Stimulated activated CD4-positive, alpha-beta T cell treated with anti-CD3 and anti-CD28 coated beads, Interleukin-4, amount 100 ng/mL, for 24 hours (primary cell): ENCODE results near the gene ADCY7.
"Not testable (repeated sequence)": the region's sequence is repeated elsewhere in the genome, so short reads cannot be mapped to it uniquely, and the experiment has no call there.

Experiments used
- DNase-seq: peaks from one replicate; pipeline ENCODE4 v3.0.0-alpha.2; 2020

ADCY7 gene

DNA sequence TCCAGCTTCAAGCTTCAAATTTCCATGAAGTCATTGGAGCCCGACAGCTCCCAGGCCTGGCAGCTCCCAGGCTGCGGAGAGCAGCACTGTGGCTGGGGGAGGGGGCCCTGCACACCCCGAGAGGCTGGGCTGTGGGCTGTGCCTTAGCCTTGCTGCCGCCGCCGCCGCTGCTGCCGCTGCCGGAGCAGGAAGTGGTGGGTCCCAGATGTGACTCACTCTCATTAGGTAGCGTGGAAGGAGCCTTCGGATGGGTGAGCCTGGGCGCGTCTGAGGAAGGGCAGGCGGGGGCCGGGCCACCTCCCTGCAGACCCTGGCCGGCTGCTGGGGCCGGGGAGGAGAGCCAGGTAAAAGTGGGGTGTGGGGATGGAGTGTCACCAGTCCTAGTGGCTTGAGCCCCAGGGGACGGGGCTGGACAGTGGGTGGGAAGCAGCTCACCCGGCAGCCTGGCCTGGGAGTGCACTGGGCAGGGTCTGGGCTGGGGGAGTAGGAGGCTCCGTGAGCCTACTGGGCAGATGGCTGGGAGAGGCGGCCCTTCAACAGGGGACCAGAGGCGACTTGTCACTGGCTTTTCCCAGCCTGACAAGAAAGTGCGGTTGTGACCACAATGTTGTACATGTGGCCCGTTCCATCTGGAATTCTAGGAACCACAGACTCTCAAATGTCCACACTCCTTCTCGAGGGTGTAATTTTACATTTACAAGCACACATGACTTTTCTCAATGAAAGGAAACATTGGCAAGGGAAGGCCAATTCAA, at the start of gene ADCY7:
Gene ADCY7 (plus strand): TSS at position 215 of the 755 bp plus-strand sequence. CDS start 21,629 bp downstream, outside the sequence.
- DNase-seq, result peak; percentile 87

DNA sequence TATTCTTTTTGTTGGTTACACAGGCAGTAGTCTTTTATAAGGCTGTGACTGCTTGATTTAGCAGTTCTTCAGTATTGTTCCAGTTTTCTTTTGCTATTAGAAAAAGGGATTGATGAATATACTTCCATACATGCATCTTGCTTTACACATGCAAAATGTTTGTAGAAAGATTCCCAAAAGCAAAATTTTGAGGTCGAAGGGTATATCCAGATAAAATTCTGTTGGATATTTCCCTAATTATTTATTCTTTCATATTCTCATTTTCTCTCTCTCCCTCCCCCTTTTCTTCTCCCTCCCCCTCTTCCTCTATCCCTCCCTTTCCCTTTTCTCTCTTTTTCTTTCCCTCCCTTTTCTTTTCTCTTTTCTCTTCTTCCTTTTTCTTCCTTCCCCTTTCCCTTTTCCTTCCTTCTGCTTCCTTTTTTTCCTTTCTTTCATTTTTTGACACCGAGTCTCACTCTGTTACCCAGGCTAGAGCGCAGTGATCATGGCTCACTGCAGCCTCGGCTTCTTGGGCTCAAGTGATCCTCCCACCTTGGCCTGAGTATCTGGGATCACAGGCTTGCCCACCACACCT, 46.9 kb upstream of the ADCY7 start:
- DNase-seq, result no peak

DNA sequence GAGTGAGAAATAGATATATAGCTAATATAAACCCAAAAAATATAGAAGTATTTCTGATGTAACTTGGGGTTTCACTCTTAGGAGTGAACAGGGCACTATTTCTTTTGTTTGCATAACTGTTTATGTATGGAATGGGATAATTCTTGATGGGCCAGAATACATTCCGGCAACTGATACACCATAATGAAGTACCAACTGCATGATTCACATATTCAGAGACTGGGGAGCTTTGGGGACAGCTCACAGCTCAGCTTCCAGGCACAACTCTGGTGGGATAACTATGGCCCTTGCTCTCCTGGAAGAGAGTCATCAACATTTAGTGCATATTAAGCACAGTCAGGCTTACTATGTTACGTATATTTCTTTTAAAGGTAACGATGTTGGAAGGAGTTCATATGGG, 42.1 kb upstream of the ADCY7 start:
- no peak for DNase-seq

DNA sequence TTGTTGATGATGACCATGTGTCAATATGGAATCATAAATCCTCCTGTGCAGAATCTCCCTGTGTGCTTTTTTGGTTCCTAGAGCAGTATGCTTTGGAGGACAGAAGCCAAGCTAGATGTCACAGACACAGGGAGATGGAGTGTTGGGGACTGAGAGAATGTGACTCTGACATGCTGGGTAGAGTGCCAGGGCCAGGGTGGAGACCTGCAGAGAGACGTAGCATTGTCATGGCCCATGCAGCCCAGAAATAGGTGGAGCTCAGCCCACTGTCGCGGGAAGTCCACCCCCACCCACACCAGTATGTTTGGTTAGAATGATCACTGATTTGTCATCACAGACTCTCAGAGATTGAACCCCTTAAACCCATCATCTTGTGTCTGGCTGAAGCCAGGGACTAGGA, 39.2 kb upstream of the ADCY7 start:
- DNase-seq, result no peak

DNA sequence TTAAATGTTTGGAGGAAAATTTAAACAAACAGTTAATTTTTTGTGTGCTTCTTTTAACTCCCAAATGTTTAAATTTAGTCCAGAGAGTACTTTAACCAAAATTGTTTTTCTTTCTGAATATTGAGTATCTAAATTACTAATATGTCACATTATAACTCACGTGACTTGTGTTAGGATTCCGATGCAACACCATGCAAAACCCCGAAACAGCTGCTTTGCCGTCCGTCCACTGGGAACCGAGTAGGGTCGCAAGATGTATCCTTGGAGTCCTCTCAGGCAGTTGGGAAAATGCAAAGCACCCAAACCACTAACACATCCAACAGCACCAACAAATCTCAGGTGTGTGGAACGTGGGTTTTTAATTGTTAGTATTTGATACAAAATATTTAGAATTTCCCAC, 38.7 kb upstream of the ADCY7 start:
- no peak for DNase-seq

DNA sequence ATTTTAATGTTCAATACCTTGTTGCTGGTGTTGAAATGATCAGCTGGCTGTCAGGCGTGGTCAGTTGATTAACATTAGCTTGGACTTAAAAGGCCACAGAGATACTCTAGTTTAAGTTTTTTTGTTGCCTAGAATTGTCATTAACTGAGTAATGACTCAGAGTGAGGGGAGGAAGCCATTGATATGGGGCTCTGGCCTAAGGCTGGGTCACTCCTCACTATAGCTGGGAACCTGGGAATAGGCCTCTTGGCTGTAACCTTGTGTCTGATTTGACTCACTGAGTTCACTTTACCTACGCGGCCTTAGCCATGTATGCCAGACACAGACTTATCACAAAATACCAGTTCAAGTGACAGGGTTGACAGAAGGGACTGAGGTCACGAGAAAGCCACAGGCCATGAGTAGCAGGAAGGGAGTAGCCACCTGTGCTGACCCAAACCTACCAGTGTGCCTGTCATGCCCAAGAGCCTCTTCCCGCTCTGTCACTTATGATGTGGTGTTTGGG, 37.9 kb upstream of the ADCY7 start:
- no peak for DNase-seq

DNA sequence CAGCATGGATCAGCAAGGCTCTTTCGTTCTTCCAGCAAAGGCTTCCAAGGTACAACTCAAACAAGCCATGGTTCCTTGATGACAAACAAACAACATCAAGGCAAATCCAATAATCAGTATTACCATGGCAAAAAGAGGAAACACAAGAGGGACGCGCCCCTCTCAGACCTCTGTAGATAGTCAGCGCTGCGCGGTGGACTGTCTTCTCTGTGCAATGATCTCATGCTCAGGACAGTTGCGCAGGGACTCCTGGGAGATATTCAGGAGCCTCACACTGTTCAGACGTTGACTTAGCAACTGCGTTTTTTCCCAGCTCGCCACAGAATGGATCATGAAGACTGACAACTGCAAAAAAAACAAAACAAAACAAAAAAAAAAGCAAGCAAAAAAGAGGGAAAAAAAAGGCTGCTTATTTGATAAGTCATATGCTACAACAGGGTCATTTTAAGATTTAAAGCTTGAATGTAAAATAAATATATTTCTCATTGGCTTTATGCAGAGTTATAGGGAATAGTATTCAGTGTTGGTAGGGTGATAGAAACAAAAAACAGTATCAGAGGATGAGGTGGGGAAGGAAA, 37.1 kb upstream of the ADCY7 start:
- DNase-seq, result no peak

DNA sequence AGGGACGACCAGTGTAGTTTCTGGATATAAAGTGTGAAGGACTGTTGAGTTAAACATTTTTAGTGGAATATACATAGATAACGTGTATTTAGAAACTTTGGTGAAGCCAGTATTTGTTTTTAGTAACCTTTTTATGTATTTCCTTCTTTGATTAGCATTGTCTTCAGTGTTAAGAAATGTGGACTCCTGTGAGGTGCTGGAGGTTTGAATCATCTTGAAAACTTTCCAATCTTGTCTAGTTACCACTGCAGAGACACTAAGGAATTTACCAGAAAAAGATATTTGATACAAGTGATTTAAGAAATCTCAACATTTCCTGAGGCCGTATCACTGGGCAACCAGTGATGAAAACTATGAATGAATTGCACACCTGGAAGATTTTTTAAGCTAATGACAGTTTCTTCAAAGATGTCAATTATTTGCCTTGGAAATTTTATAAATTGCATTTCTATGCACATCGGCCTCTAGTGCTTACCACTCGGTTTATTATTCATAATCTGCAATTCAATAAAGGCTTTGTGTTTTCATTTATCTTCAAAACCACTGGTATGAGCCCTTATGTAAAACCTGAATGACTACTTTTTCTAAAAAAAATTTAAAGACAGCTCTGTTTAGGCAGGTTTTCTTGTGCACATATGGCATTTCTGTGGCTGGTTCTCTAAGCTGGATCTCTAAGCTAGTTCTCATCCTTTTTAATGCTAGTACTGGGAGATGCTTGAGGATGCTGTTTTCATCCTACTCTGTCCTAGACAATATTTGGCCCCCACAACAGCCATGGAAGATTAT, 31.4 kb upstream of the ADCY7 start:
- DNase-seq, result no peak

DNA sequence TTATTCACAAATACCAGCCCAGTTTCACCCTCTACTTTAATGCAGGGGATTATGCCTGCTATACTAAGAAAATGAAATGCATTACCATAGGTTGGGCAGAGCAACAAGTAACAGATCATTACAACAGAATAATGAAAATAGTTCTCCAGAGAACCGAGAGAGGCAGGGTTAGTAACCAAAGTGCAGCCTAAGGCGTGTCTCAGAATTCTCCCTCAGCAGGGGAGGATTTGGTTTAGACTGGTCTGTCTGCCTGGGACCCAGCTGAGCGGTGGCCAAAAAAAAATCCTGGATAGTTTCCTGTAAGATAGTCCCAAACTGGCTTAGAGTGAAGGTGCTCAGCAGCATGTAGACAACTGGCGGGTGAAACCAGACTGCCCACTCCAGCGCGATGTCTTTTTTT, 30.8 kb upstream of the ADCY7 start:
- no peak for DNase-seq

DNA sequence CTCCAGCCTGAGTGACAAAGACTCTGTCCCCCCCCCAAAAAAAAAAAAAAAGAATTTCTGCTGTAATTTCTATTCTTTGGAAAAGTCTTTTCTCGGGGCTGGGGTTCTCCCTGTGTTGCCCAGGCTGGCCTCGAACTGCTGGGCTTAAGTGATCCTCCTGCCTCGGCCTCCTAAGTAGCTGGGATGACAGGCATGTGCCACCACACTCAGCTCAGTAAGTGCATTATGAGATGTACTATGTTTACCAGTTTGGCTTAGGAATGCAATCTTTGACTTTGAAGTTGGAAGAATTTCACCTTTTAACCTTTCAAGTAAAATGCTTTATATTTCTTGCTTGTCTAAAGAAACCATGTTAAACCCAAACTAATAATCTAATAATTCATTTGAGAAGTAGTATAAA, 28.0 kb upstream of the ADCY7 start:
- no peak for DNase-seq

DNA sequence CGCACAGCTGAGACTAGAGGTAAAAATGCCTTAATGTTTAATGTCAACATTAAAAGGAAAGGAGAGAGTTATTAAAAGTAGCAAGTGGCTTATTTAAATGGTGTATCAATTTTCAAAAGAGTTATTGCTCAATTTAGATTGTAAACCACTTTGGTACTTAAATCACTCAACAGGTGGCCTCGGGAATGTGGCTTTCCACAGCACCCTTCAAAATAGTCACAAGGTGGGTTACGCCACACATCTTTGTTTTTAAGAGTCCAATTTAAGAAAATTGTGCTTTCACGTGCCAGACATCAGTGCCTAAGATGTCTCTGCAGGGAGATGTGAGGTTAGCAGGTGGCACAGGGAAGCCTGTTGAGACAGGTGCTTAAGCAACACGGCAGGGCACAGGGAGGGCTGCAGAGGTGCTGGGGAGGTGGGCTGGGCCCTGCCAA, 27.5 kb upstream of the ADCY7 start:
- DNase-seq, result no peak

DNA sequence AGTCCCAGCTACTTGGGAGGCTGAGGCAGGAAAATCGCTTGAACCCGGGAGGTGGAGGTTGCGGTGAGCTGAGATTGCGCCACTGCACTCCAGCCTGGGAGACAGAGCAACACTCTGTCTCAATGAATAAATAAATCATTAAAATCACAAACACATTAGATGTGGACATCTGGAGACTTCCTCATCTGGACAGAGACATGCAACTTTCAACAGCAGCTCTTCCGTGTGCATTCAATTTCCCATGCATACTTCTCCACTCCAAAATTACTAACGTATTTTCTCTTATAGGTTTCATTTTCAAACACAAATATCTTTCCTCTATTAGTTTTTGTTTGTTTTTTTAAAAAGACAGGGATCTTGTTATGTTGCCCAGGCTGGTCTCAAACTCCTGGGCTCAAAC, 23.3 kb upstream of the ADCY7 start:
- DNase-seq, result not testable (repeated sequence)

DNA sequence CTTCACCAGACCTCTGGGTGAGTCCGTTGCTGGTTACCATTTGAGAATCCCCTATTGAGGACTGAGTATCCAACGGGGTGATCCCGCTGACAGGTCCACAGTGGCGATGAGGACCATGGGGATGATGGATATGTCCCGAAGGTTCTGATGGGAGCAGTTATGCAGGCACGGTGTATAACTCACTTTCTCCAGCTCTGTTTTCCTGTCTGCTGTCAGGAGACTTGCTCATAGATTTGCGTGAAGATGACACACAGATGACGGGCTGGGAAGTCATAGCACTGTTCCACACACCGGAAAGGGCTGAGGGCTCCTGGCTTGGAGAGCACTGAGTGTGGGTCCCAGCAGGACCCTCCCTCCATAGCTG, 22.2 kb upstream of the ADCY7 start:
- DNase-seq, result no peak

DNA sequence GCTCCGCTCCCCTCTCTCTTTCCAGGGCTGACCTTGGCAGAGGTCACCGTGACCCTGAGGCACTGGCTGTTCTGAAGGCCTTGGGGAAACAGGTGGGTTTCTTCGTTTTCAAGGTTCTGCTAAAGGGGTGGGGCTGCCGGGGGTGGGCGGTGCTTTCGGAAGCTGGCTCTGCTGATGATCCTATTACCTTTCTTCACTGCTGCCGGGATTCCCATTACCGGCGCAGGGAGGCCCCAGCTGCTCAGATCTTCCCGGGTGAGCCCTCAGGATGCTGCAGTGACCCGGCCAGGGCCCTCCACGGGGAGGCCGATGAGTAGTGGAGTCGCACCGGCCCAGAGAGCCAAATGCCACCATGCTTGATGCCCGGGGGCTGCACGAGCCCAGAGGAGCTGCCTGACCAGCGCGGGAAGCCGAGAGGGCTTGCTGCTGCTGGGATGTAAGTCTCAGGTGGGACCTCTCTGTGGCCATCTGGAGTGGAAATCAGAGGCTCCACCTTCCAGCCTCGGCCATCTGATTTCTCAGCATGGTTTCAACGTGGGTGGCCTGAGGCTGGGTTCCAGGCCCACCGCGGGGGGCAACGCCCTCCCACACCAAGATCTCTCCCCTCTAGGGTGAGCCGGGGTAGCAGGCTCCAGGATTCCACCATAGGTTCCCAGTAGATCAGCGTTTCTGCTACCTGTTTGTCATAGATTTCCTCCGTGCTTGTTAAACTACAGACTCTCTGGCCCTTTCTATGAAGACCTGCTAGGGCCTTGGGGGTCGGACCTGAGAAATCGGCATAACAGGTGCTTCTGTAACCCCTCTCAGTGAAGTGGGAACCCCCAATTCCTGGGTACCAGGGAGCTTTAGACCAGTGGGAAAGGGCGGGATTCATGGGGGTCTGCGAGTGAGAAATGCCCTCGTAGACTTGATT, 21.6 kb upstream of the ADCY7 start:
- no peak for DNase-seq

DNA sequence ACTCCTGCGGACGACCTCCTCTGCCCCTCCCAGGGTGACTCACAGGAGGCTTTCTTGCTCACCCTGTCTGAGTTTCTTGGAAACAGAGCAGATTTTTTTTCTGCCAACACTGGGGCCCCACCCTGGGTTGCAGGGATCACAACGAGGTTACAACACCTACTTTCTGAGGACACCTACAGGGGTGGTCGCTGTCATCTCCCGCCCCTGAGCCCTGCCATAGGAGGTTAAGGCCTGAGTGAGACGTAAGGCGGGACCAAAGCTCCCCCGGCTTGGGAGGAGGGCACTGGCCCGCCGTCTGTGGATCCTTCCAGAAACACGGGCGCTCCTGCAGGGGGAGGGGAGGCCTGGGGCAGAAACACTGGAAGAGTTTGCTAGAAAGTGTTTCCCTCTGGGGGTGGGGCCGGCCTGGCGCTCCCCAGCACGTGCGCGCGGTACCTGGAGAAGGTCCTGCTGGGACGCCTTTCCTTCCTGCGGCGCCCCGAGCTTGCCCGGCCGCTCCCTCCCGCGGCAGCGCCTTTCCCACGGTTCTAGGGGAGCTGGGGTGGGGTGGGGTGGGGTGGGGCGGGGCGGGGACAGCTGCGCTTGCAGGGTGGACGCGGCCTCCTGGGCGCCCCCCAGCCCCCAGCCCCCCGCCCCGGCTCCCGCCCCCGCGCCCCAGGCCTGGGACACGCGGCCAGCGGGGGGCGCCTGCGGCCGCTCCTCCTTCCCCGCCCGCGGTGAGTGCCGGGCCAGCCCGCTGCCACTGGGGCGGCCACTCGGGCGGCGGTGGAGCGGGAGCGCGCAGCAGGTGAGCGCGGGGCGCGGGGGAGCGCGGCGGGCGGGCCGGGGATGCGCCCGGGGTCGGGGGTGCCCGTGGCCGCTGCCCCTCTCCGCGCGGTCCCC, 20.7 kb upstream of the ADCY7 start:
- DNase-seq, result peak; percentile 67

DNA sequence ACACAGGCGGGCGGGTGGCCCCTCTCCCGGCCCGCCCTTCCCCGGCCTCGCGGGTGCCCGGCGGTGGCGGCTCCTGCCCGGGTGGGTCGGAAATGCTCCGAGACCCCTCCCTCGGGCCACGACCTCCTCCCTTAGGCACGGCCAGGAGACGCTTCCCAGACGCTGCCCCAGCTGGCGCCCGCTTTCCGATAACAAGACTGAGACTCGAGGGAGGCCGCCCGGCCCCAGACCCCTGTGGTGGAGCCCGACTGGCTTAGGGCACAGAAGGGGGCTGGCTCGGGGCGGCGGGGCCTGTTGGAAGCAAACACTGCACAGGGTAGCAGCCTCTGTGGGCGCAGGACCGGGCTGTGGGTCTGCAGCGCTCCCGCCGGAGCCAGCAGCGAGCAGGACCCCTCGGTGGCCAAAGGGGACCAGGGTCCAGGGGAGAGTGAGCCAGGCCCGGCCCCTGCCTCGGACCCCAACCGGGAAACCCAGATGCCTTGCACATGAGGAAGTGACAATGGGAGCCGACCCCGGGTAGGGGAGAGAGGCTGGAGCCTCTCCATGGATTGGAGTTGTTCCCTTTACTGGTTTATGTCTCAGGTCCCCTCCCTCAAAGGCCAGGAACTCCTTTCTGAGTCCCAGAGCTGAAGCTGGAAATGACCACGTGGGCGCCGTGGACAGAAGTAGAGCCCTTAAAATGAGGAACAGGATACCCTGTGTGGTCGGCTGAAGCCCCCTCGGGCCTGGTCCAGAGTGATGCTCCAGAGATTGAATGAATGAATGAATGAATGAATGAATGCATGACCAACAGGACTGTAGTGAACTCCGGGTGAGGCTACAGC, 19.8 kb upstream of the ADCY7 start:
- DNase-seq, result no peak

DNA sequence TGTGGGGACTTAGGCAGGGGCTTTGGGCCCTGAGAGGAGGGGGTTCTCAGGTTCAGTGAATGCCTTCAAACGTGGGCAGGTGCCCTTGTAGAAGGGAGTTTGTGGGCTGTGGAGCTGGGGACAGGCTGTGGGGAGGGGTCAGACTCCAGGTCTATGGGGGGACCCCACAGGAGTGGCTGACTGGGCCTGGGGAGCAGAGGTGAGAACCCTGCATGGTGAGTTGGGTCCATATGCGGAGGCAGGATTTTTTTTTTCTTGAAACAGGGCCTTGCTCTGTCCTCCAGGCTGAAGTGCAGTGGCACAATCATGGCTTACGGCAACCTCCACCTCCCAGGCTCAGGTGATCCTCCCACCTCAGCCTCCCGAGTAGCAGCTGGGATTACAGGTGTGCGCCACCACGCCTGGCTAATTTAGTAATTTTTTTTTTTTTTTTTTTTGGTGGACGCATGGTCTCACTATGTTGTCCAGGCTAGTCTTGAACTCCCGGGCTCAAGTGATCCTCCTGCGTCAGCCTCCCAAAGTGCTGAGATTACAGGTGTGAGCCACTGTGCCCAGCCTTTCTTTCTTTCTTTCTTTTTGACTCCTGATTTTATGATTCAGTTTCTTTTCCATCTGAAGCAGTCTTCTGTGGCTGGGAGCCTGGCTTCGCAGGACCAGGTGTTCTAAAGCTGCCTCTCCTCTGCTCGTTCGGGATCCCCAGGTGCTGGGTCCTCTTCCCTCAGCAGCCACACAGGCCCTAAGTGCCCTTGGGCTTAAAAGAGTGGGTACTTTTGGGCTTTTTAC, 19.0 kb upstream of the ADCY7 start:
- no peak for DNase-seq

DNA sequence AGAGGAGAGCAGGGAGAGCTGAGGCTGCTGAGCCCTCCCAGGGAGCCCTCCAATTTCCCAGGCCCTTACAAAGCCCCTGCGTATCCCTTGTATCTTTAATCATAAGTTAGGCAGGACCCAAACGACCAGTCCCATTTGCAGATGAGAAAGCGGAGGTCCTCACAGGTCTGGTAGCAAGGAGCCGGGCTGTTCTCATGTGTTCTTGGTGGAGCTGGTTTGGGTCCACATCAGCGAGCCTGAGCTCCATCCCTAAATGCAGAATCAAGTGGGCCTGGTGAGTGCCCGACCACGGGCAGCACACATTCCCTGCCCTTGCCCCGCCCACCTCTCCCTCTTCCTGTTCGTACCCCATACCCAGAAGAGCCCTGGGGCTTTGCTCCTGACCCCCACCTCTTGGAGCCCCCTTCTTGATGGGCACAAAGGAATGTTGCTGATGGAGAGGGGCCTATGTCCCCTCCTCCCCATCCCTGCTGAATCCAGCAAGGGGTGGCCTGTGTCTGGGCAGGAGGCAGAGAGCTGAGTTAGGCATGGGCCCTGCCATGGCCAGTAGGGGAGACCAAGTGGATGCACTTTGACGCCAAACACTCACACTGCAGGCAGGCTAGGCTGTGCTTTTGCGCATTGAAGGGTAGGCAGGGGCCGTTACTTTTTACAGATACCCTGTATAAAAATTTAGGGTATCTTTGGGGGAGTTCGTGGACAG, 18.3 kb upstream of the ADCY7 start:
- DNase-seq, result no peak

DNA sequence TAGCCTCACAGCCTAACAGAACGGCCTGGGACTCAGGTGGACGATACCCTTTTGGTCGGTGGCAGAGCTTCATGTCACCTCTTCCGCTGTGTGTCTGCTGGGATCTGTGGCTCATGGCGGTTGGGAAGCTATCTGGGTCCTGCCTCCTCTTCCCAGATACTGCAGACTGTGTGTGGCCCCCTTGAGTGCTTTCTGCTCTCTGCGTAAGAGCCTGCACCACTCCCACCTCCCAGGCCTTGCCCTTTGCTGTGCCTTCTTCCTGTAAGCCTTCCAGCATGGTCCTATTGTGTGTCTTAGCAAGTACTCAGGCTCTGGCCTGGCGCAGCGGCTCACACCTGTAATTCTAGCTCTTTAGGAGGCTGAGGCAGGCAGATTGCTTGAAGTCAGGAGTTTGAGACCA, 17.5 kb upstream of the ADCY7 start:
- no peak for DNase-seq
